Lower lobe of right lung (tissue), 2 donors: ENCODE results near the gene KCTD12. TPM values are rescaled to one million over a fixed set of nuclear protein-coding genes. Genes with fewer than 3 reads are reported as not detected.

Source experiments
- ATAC-seq, 2 donors: fragments of 200-7000 bp; cut with Tn5 transposase; one replicate each; pipeline ENCODE4 v1.9.1; 2020 to 2022; ENCODE audit warnings: mild to moderate bottlenecking in 2 of 2, moderate library complexity in 2 of 2
- DNase-seq: peaks from one replicate; pipeline ENCODE4 v3.0.0-alpha.2; 2020
- H3K27ac ChIP-seq: fragments of 200-600 bp; one replicate; pipeline ENCODE4 v1.8.0; 2022
- H3K27me3 ChIP-seq: fragments of 200-600 bp; one replicate; pipeline ENCODE4 v1.8.0; 2022; ENCODE audit warnings: low read depth
- H3K36me3 ChIP-seq: fragments of 200-600 bp; one replicate; pipeline ENCODE4 v1.8.0; 2022; ENCODE audit warnings: mild to moderate bottlenecking
- H3K4me1 ChIP-seq: fragments of 200-600 bp; one replicate; pipeline ENCODE4 v1.8.0; 2022
- H3K4me3 ChIP-seq: fragments of 200-600 bp; one replicate; pipeline ENCODE4 v1.8.0; 2022; ENCODE audit warnings: mild to moderate bottlenecking
- H3K9me3 ChIP-seq: fragments of 200-600 bp; one replicate; pipeline ENCODE4 v1.8.0; 2022
- CTCF ChIP-seq: fragments of 200-600 bp; IDR thresholded peaks from one replicate; pipeline ENCODE4 v1.8.0; 2022; ENCODE audit warnings: antibody characterized with exemption, mild to moderate bottlenecking
- intact Hi-C: fragments of 100-400 bp; cut with DNase I; formaldehyde crosslinking; loops from one replicate; pipeline ENCODE4 v1.11.0; 2022
- total RNA-seq: library from RNA; stranded (reverse); fragmentation: NEBNext Ultra II Directional; extraction: Animal tissue kit (Norgen Biotek cat#: 25700); gene quantifications from one replicate; pipeline ENCODE4 v1.2.1, GENCODE V29; 2021
- donor health status: DM: no; HTN: yes; CAD: no; lungs with severe emphysema.

The KCTD12 gene
- total RNA-seq, 1 donor from 2014 or later: 162 TPM

GRCh38 chr13:76887076-76887563 is 915 bp upstream of the KCTD12 start:
- Histone ChIP-seq H3K27me3 (no peaks in the 10 kb centered on the region), H3K36me3 (no peaks in the 10 kb centered on the region), H3K4me3 (peak overlapping the region; percentile 80), H3K27ac (peak overlapping the region; percentile 94), H3K9me3 (no peaks in the 10 kb centered on the region), H3K4me1 (peaks cover 12% of the 10 kb centered on the region)
- no peak for DNase-seq
- no peak for TF ChIP-seq CTCF
- intact Hi-C loops: no loop called here
- ATAC-seq: no peak

DNA sequence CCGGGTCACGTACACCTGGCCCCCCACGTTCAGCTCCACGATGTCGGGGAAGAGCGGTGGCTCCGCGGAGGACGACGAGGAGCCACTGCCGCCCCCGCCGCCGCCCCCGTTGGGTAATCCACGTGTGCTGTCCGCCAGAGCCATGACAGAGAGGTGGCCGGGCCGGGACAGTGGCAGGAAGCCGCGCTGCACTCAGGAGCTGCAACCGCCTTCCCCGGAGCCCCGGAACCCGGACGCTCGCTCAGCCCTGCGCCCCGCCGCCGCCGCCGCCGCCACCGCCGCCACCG is 257 bp downstream of the KCTD12 start:
- Histone ChIP-seq H3K27ac (peak overlapping the region; percentile 94), H3K36me3 (no peaks in the 10 kb centered on the region), H3K4me3 (peak overlapping the region; percentile 80), H3K9me3 (no peaks in the 10 kb centered on the region), H3K27me3 (no peaks in the 10 kb centered on the region), H3K4me1 (peaks cover 13% of the 10 kb centered on the region)
- DNase-seq (no peak), ATAC-seq (no peak)
- intact Hi-C loops: no loop called here
- TF ChIP-seq CTCF: no peak

DNA sequence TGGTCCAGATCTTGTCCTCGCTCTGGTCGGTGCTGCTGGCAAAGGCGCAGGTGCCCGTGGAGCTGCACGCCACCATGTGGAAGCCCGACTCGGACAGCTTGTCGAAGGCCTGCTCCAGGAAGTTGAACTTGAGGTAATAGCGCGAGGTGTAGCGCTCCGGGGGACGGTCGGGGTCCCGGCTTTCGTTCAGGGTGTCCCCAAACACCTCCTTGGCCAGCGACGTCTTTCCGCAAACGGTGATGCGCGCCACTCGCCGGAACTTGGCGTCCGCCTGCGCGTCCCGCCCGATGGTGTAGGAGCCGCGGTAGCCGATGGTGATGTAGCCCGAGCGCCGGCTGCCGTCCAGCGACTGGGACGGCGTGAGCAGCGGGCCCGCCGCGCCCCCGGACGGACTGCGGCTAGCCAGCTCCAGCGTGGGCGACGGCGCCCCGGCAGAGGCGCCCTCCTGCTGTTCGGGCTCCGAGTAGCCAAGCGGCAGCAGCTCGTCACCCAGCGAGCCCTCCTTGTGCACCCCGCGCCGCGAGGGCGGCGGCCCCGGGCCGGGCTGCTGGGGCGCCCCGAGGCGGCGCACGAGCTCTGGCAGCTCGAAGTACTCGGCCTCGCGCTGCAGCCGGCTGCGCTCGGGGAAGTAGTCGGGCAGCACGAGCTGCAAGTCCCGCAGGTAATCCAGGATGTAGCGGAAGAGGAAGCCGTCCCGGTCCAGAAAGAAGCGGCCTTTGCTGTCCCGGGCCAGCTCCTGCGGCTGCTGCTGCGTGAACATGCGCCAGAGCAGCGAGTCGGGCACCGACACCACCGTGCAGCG is 801 bp downstream of the KCTD12 start:
- ATAC-seq (peak; percentile 64 to 67), DNase-seq (peak; percentile 83)
- intact Hi-C loops: no loop called here
- no peaks in the 10 kb centered on the region for H3K9me3 ChIP-seq
- no peaks in the 10 kb centered on the region for H3K36me3 ChIP-seq
- peaks cover 18% of the 10 kb centered on the region for H3K4me1 ChIP-seq
- H3K27me3 ChIP-seq: no peaks in the 10 kb centered on the region
- H3K4me3 ChIP-seq: peak overlapping the region; percentile 80
- peak; percentile 42 for TF ChIP-seq CTCF
- H3K27ac ChIP-seq: peak overlapping the region; percentile 94

GRCh38 chr13:76884907-76885202 is 1.4 kb downstream of the KCTD12 start:
- DNase-seq (no peak), ATAC-seq (no peak)
- intact Hi-C loops: no loop called here
- no peaks in the 10 kb centered on the region for H3K36me3 ChIP-seq
- peaks cover 22% of the 10 kb centered on the region for H3K4me1 ChIP-seq
- peak overlapping the region; percentile 80 for H3K4me3 ChIP-seq
- peak overlapping the region; percentile 94 for H3K27ac ChIP-seq
- no peaks in the 10 kb centered on the region for H3K9me3 ChIP-seq
- TF ChIP-seq CTCF: no peak
- no peaks in the 10 kb centered on the region for H3K27me3 ChIP-seq

- H3K27me3 ChIP-seq: no peaks in the 10 kb centered on the region
- intact Hi-C loops: no loop called here
- peaks cover 26% of the 10 kb centered on the region for H3K4me1 ChIP-seq
- H3K27ac ChIP-seq: peak overlapping the region; percentile 94
- DNase-seq (peak; percentile 68), ATAC-seq (no peak)
- H3K4me3 ChIP-seq: peak overlapping the region; percentile 80
- H3K36me3 ChIP-seq: no peaks in the 10 kb centered on the region
- peak; percentile 26 for TF ChIP-seq CTCF
- H3K9me3 ChIP-seq: no peaks in the 10 kb centered on the region
Measured at GRCh38 chr13:76884186-76884906, 1.9 kb downstream of the KCTD12 start.
